Loucy (cell line): ENCODE data around the gene MTA1.

Experiments
- CTCF ChIP-seq: fragments of 200-600 bp; sonication (generic); conservative IDR thresholded peaks from 2 replicates; pipeline ENCODE4 v1.5.1; 2014; ENCODE audit warnings: mild to moderate bottlenecking, antibody characterized with exemption, low read length
- EZH2phosphoT487 ChIP-seq: fragments of 200-600 bp; IDR thresholded peaks from 2 replicates; pipeline ENCODE4 v1.6.1; 2018; ENCODE audit warnings: antibody characterized with exemption, mild to moderate bottlenecking, moderate library complexity, borderline replicate concordance

DNA sequence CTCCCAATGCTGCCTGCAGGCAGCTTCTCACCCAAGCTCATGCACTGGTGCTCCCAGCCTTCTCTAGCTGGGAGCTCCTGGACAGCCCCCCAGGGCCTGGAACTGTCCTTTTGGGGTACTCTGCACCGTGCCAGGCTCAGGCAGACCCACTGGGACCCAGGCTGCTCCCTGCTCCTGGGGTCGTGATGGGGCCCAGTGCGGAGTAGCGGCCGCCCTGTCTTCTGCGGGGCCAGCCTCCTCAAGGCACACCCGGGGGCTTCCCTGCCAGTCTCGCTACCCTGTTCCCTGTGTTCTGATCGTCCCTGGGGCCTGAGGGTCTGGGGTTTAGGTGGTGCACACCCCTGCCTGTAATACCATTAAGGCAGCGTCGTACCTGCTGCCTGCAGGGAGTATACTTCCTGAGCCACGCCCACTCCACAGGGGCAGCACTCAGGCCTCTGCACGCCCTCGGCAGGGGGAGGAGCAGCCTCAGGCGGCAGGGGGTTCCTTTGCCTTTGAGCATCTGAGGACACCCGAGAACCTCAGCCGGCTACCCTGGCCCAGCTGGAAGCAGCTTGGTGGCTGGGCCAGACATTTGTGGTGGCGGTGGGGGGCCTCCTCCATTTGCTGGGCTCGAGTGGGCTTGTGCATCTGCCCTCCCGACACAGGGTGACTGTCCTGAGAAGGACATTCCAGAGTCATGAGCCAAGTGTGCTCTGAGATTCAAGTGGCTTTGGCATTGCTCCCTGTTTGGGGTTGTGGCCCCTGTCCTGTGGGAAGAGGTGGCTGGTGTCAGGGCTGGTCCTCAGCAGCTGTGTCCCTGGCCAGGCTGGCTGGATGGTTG, 45.8 kb downstream of the MTA1 start:
- TF ChIP-seq CTCF (no peak), EZH2phosphoT487 (no peak)
